ENCODE data around the gene NCOA1.

Gene NCOA1

DNA sequence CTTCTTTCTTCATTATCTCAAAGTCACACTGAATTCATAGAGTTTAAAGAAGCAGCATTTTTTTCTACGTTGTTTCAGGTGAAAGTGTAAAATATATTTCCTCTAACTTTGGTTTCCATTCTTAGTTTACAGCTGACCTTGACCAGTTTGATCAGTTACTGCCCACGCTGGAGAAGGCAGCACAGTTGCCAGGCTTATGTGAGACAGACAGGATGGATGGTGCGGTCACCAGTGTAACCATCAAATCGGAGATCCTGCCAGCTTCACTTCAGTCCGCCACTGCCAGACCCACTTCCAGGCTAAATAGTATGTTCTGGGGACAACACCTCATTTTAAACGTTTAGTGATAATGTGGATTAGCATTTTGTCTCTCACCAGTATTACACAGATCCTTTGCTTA is 219.8 kb downstream of the NCOA1 start:
- no peak for DNase-seq

DNA sequence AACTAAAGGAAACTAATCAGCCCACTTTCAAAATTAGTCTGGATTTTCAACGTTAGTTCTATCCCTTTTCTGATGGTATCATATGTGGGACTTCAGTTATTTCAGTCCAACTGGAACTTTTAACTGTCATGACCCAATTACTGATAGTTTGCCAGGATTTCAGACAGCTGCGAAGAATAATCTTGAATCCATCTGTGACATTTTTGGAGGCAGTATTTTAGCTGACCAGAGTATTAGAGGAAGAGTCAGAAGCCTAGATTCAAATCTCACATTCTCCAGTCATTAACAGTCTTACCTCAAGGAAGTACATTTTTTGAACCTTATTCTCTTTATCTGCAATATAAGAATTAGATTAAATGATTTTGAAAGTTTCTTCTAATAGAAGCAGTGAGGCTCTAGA is 220.8 kb downstream of the NCOA1 start:
- no peak for DNase-seq

DNA sequence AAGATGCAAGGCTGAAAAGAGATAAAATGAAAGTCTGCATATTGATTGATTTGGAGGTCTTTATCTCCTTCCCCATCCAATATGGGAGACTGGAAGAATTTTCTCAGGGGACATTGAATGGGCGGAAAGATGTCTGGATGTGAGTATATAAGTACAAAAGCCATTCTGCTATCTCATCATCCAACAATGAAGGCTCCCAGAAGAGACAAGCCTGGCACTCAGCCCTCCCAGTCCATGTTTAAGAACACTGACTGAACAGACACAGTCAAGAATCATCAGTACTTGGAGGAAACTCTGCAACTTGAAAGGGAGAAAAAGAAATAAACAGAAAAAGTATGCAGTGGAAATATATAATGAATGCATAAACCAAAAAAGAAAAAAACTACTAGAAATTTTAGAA is 221.2 kb downstream of the NCOA1 start:
- no peak for DNase-seq

DNA sequence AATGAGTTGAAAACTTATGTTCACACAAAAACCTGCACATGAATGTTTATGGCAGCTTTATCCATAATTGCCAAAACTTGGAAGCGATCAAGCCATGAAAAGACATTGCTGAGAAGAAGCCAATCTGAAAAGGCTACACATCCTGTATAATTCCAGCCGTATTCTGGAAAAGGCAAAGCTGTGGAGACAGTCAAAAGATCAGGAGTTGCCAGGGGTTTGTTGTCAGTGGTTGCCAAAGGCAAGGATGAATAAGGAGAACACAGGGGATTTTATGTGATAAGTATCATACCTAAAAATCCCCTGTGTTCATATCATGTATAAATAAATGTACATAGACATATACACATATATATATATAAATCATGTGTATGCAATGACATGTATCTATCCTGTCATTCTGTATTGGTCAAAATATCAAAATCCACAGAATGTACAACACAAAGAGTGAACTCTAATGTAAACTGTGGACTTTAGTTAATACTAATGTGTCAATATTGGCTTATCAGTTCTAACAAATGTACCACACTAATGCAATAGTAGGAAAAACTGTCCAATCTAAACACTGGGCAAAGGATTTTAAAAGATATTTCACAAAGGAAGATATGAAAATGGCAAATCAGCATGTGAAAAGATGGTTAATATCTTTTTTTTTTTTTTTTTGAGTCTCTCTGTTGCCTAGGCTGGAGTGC is 226.4 kb downstream of the NCOA1 start:
- DNase-seq = no peak

DNA sequence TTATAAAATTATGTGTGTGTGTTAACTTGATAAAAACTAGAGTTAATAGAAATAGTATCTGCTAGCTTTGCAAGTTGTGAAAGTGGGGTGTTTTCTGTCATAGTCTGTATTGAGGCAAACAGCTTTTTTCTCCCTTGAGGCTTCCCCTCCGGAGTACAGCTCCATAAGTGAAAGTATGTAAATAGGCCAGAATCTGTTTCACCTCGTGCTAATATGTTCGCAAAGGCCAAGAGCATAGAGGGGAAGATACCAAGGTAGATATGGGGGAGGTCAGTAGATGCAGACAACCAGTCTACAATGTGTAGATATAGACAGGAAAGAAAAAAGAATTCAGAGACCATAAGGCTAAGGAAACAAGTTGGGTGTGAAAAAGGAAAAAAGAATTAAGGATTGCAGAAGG is 229.3 kb downstream of the NCOA1 start:
- DNase-seq = no peak

DNA sequence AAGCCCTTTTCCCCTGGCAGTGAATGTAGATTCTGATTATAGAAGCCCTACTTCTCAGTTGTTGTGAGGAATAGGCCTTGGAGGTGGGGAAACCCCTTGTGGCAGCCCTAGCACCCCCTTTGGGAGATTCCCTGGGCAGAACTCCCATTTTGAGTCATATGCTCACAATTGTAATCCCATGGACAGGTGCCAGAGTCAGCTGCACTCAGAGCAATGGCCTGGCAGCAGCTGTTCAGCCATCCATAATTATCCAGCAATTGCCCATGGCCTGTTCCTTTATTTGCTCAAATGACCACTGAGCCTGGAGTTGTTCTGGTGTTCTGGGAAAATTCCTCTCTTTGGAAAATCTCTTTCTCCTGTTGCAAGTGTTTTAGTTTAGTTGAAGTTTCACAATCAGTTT is 230.4 kb downstream of the NCOA1 start:
- no peak for DNase-seq

DNA sequence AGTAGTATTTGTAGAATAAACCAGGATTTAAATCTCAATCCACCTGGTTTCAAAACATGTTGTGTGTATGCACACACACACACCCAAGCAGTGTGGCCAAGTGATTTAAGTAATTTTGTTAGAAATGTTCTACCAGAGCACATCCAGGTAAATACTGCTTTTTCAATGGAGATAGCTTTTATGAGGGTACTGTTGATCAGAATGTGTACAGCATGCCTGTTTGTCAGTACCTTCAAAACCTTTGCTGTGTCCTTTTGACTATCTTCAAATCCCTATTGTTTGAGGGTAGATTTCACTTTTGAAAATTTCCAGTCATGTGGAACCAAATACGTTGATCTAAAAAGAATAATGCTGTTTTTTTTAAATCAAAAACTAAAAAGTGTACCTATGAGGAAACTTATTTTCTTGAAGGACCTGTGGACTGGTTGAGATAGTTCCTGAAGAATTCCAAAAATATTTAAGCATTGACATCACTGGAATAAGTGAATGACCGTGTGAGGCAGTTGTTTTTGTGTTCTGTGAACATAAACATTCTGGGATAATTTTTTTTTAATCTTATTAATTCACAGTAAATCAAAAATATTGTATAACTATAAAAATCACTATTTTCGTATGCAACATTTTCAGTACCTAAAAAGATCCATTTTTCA is 231.2 kb downstream of the NCOA1 start:
- no peak for DNase-seq

DNA sequence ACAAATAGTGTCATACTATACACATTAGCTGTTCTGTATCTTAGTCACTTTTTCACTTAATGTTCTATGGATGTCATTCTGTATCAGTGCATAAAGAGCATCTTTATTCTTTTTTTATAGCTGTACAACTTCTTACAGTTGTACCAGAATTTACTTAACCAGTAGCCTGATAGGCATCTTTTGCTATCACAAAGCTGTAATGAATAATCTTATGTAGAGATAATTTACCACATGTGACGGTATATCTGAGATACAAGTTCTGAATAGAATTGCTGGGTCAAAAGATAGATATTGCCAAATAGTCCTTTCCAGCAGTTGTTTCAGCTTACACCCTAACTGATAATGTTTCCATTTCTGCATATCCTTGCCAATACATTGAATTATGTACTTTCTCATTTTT is 232.1 kb downstream of the NCOA1 start:
- no peak for DNase-seq

DNA sequence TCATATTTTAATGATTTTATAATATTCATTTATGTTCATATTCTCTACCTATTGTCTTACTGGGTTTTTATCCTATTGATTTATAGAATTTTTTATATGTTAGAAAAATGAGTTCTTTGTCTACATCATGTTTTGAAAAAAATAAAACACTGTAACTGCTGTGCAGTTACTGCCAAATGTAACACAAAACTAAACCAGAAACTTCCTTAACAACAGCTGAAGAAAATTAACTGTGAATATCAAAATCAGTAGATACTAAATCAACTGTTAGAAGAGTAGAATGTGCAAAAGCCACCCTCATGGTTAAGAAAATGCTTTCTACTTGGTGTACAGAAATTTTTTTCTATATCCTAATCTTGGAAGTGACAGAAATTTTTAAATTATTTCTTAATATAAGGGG is 232.6 kb downstream of the NCOA1 start:
- DNase-seq = no peak

DNA sequence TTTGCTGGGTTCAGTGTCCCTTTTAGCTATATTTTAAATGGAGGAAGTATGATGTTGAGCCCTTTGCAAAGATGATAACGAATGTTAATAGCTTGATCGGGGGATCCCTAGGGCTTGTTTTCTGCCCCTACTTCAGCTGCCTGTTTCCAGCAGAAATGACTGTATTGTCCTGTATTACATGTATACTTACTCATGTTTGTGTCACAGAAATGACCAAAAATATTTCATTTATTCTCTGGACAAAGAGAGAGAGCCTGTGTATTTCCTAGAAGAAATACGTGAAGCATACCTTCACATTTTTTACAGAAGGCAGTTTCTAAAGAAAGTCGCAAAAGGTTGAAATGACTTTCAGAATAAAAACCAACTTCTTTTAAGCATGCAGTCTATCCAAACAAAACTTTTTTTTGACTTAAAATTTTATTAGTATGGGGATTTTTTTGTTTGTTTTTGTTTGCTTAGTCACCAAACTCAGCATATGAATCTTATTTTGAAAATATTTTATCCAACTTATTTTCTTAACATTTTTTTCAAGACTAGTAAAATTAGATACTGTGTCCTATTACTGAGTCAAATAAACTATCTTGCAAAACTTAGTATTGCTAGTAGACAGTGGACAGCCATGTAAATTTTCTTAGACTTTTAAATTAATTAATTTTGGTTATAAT is 233.2 kb downstream of the NCOA1 start:
- no peak for DNase-seq

DNA sequence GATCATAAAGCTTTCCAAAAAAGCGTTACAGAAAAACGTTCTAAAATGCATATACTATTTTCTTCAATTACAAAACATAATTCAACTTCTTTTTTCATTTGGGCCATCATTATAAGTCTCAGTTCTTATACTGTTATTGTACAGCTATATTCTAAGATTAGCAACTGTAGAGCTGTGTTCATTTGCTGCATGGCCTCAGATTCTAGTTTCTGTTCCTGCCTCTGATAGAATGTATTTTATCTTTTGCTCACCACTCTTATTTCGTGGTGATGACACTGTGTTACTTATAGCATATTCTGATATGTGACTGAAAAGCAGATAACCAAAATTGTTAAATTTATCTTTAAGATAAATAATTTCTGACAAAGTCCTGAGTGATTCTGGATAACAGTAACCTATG is 234.9 kb downstream of the NCOA1 start:
- no peak for DNase-seq

DNA sequence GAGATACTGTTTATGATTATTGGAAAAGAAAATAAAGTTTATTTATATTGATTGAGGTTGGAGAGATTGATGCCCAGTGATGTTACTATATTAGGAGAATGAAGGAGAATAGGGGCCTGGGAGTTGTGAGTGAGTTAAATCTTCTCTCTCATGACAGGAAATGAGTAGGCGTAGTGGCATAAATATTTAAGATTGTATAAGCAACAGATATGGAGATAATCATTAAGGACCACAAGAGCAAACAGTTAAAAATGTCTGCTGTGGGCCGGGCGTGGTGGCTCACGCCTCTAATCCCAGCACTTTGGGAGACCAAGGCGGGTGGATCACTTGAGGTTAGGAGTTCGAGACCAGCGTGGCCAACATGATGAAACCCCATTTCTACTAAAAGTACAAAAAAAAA is 239.4 kb downstream of the NCOA1 start:
- no peak for DNase-seq

DNA sequence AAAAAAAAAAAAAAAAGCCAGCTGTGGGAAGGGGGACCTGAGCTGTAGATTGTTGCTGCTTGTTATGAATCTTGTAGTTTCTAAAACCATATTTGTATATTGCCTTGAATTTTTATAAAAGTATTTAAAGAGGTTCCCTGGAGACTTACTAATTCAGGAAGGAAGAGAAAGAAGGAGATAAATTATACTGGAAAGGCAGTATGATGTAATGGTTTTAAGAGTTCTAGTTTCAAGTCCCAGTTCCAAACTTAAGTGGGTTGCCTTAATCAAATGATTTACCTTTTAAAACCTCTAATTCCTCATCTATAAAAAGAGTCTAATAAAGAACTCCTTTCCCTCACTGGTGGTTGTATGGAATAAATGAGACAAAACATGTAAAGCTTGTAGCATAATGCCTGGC is 240.0 kb downstream of the NCOA1 start:
- DNase-seq = no peak

DNA sequence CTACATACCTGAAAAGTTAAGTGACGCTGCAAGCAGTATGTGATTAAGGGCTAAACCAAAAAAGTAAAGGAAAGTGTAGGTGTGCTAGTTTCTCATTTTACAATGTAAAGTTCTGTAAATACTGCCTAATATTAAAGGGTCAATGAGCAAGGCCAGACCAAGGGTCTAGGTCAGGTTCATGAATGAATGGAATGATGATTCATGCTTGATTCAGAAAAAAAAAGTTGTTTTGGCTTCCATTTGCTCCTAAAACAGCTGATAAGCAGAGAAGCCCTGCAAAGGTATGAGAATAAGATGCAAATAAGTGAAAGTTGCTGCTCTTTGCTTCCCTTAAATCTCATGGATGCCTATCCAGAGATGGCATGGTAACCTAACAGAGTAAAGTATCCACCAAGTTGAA is 240.9 kb downstream of the NCOA1 start:
- DNase-seq = no peak

DNA sequence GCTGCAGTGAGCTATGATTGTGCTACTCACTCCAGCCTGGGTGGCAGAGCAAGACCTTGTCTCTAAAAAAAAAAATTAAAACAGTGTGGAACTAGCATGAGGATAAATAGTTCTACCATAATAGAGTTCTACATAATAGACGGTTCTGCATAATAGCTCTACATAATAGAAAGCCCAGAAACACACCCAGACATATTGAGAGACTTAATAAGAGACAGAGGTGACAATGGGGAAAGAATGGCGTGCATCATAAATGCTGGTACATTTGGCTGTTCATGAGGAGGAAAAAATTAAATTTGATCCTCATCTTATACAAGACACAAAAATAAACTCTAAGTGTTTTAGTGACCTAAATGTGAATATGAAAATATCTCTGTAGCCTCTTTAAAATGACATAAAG is 243.7 kb downstream of the NCOA1 start:
- DNase-seq = no peak

DNA sequence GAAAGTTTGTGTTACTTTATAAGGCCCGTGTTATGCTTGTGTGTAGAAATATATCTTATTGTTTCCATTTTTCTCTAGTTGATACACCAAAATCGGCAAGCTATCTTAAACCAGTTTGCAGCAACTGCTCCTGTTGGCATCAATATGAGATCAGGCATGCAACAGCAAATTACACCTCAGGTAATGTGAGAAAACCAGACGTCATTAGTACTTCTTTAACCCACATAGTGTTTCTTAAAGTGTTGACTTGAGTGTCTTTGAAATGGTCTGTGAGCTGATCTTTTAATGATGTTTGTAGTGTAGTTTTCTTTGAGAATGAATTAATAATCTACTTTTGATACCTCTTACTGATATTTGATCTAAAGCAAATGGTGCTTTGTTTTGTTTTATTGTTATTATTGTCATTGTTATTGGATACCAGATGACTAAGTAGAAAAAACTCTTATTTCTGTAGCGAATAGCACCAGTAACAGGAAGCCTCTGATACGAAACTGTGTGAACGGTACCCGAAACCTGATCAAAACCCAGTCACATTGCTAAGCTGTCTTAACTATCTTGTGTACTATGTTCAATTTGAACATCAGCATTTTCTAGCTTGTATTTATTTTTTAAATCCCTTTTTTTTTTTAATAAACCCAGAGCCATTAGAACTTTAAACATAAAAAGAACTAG is 248.4 kb downstream of the NCOA1 start:
- no peak for DNase-seq

DNA sequence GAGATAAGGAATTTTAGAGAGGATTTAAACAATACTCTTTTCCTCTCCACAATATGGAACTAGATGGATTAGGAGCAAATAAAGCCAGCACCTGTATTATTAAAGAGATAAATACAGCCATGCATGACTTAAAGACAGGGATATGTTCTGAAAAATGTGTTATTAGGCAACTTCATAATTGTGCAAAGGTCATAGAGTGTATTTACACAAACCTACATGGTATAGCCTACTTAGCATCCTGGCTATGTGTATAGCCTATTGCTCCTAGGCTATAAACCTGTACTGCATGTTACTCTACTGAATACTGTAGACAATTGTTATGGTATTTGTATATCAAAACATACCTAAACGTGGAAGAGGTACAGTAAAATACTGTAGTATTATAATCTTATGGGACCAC is 249.1 kb downstream of the NCOA1 start:
- DNase-seq = no peak

DNA sequence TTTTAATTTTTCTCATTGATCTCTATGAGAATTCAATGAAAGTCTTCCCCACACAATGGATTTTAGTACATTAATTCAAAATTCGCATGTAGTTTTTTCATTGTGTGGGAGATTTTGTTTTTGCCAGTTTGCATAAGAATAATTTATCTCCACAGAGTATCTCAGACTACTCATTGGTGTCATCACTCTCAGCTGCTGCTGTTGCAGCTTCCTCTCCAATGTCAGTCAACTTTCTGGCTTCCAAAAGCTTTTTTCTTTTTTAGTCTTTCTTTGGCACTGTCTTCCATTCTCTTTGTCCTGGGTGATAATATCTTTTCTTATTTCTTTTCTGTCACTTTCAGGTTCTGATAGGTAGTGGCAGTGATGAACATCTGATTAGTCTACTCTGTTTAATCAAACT is 251.7 kb downstream of the NCOA1 start:
- DNase-seq = no peak

DNA sequence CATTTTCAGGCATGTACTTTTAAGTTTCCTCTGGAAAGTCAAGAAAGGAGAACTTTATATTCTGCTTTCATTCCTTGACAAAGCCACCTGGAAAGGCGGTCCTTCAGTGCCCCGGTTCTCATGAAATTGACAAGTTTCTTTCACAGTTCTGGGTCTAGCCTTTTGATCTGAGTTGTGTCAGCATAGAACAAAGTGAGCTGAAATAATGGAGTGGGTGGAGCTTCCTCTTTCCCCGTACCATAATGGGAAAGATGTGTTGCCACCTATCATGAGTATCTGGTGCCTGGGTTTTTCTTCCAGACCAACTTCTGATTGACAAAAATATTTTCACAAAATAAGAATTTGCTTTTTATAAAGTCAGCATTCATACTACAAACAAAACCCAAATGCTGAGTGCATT is 252.9 kb downstream of the NCOA1 start:
- no peak for DNase-seq

DNA sequence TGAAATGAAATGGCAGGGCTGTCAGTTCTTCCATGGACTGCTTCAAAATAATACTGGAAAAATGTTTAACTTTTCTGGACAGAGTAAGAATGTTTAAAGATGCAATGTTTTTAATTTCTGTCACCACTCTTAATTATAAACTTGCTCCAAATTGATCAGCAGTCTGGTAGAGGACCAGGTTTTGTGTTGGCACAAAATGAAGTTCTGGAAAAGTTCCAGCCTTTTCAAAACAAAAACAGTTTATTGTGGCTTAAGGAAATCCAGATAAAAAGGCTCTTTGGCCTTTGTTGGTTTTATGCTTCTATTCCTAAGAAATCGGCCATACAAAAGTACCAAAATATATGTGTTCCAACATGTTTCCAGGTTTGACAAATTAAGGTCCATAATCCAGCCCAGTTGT is 253.3 kb downstream of the NCOA1 start:
- no peak for DNase-seq

DNA sequence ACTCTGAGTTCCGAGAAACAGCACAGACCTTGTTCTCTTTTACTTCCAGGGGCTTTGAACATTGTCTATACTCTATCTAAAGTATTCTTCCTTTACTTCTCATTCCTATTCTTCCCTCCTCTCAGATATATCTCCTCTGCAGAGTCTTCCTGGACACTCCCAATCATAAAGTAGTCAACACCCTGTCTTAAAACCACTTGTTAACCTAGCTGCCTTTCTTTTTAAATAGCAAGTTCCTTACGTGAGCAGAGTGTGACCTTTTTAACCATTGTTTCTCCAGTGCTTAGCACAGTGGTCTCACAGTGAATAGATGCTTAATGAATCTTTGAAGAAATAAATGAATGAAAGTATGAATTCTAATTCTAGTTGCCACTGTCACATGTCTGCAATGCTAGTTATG is 254.8 kb downstream of the NCOA1 start:
- DNase-seq = no peak

DNA sequence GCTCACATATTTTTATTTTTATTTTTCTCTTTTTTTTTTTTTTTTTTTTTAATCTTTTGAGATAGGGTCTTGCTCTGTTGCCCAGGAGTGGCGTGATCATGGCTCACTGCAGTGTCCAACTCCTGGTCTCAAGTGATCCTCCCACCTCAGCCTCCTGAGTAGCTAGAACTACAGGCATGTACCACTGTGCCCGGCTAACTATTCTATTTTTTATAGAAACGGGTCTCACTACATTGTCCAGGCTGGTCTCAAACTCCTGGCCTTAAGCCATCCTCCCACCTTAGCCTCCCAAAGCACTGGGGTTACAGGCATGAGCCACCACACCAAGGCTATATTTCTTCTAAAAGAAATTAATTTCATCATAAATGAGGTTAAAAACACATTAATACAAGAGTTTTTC is 256.2 kb downstream of the NCOA1 start:
- DNase-seq = no peak

DNA sequence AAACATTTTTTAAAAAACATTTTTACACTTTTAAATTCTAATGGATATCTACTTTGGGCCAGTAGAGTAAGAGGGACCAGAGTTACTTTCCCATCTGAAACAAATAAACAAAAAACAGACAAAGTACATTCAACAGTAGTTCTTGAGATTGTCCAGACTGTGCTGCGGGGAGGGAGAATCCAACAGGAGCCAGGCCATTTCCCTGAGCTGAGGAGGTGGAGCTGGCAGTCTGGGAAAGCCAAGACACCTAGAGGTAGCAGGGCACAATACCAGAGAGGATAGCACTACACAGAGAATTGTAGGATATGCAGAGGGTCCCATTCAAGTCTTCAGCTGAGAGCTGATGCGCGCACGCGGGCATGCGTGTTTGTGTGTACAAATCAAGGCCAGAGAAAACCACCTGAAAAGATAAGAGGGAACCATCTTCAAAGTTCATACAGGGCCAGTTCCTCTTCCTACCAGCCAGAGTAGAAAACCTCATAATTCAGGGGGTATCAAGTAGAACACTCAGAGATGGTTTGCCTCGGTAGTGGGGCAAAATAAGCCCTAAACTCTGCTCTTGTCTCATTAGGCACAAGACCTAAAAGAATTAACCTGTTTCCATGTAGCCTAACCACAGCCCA is 258.1 kb downstream of the NCOA1 start:
- DNase-seq = no peak

All from AML-193 (cell line).